Measurements from ENCODE around the gene TBX2.

GRCh38 chr17:61381537-61381936 is 18.1 kb upstream of the TBX2 start:
- TF ChIP-seq RARB (CRISPR knock-in tag; IDR thresholded peaks at IDR 0.05) (no peak), POU6F1 (CRISPR knock-in tag; IDR thresholded peaks at IDR 0.05; ENCODE audit: borderline replicate concordance, low read depth) (no peak), ZFP30 (CRISPR knock-in tag; IDR thresholded peaks at IDR 0.05) (no peak), PATZ1 (CRISPR knock-in tag; IDR thresholded peaks at IDR 0.05; ENCODE audit: borderline replicate concordance) (no peak), GLIS3 (CRISPR knock-in tag; IDR thresholded peaks at IDR 0.05) (no peak), ZFP3 (CRISPR knock-in tag; IDR thresholded peaks at IDR 0.05) (no peak), ZNF565 (CRISPR knock-in tag; conservative IDR thresholded peaks at IDR 0.05; ENCODE audit: low read depth) (no peak), TCF4 (CRISPR knock-in tag; IDR thresholded peaks at IDR 0.05; ENCODE audit: borderline replicate concordance) (peak; percentile 67; the same call in 1 of the 2 replicates)
